HL-60 (cell line): ENCODE measurements around the gene ABCG8.

Experiments used
- DNase-seq, 2 experiments: peaks; one replicate each; pipeline ENCODE4 v3.0.0-alpha.2; 2010 to 2020; ENCODE audit warnings: low read depth in 1 of 2, low spot score in 1 of 2
- H3K27ac ChIP-seq: fragments of 250-450 bp; sonication (Bioruptor Pico); replicated peaks from 2 replicates; pipeline ENCODE4 v1.5.1; 2020; ENCODE audit warnings: mild to moderate bottlenecking, moderate library complexity
- H3K27me3 ChIP-seq: fragments of 250-450 bp; sonication (Bioruptor Pico); 2 replicates; pipeline ENCODE4 v1.5.1; 2021; ENCODE audit warnings: mild to moderate bottlenecking, moderate library complexity; ENCODE audit not compliant: insufficient read depth, poor library complexity, severe bottlenecking
- H3K4me3 ChIP-seq: replicated peaks from 2 replicates; pipeline ENCODE4 v1.5.1; 2011; ENCODE audit warnings: mild to moderate bottlenecking, control low read depth, low read length; ENCODE audit not compliant: insufficient read depth
- CTCF ChIP-seq: IDR thresholded peaks from one replicate; pipeline ENCODE4 v1.5.1; 2011; ENCODE audit warnings: low read length, control low read depth, inconsistent platforms; ENCODE audit not compliant: insufficient read depth
- GABPA ChIP-seq: IDR thresholded peaks from 2 replicates; pipeline ENCODE4 v1.6.1; 2012; ENCODE audit warnings: low read depth
- POLR2AphosphoS5 ChIP-seq: IDR thresholded peaks from 2 replicates; pipeline ENCODE4 v1.6.1; 2012; ENCODE audit warnings: low read depth
- SPI1 ChIP-seq: IDR thresholded peaks from 2 replicates; pipeline ENCODE4 v1.6.1; 2012; ENCODE audit warnings: low read depth, mild to moderate bottlenecking, borderline replicate concordance
- TF ChIP-seq, protein P1 (sequence below): IDR thresholded peaks from 2 replicates; pipeline ENCODE4 v1.6.1; 2012; ENCODE audit warnings: low read depth; ENCODE audit not compliant: insufficient replicate concordance

ABCG8 gene

GRCh38 chr2:43842866-43843226 is 4.1 kb downstream of the ABCG8 start:
- TF ChIP-seq, protein P1, sequence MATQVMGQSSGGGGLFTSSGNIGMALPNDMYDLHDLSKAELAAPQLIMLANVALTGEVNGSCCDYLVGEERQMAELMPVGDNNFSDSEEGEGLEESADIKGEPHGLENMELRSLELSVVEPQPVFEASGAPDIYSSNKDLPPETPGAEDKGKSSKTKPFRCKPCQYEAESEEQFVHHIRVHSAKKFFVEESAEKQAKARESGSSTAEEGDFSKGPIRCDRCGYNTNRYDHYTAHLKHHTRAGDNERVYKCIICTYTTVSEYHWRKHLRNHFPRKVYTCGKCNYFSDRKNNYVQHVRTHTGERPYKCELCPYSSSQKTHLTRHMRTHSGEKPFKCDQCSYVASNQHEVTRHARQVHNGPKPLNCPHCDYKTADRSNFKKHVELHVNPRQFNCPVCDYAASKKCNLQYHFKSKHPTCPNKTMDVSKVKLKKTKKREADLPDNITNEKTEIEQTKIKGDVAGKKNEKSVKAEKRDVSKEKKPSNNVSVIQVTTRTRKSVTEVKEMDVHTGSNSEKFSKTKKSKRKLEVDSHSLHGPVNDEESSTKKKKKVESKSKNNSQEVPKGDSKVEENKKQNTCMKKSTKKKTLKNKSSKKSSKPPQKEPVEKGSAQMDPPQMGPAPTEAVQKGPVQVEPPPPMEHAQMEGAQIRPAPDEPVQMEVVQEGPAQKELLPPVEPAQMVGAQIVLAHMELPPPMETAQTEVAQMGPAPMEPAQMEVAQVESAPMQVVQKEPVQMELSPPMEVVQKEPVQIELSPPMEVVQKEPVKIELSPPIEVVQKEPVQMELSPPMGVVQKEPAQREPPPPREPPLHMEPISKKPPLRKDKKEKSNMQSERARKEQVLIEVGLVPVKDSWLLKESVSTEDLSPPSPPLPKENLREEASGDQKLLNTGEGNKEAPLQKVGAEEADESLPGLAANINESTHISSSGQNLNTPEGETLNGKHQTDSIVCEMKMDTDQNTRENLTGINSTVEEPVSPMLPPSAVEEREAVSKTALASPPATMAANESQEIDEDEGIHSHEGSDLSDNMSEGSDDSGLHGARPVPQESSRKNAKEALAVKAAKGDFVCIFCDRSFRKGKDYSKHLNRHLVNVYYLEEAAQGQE = no peak
- no peak for TF ChIP-seq CTCF
- no peak for TF ChIP-seq POLR2AphosphoS5
- TF ChIP-seq SPI1 = no peak
- no peak for TF ChIP-seq GABPA
- no peak overlapping the region for H3K27ac ChIP-seq
- no peak overlapping the region for H3K4me3 ChIP-seq
- no peaks in the 10 kb centered on the region for H3K27me3 ChIP-seq
- no peak for DNase-seq

GRCh38 chr2:43845181-43845580 is 6.4 kb downstream of the ABCG8 start:
- H3K27ac ChIP-seq = no peak overlapping the region
- no peak for TF ChIP-seq POLR2AphosphoS5
- TF ChIP-seq SPI1 = no peak
- TF ChIP-seq, protein P1 = no peak
- no peak for TF ChIP-seq CTCF
- TF ChIP-seq GABPA = no peak
- H3K4me3 ChIP-seq = no peak overlapping the region
- H3K27me3 ChIP-seq = no peaks in the 10 kb centered on the region
- no peak for DNase-seq

DNA sequence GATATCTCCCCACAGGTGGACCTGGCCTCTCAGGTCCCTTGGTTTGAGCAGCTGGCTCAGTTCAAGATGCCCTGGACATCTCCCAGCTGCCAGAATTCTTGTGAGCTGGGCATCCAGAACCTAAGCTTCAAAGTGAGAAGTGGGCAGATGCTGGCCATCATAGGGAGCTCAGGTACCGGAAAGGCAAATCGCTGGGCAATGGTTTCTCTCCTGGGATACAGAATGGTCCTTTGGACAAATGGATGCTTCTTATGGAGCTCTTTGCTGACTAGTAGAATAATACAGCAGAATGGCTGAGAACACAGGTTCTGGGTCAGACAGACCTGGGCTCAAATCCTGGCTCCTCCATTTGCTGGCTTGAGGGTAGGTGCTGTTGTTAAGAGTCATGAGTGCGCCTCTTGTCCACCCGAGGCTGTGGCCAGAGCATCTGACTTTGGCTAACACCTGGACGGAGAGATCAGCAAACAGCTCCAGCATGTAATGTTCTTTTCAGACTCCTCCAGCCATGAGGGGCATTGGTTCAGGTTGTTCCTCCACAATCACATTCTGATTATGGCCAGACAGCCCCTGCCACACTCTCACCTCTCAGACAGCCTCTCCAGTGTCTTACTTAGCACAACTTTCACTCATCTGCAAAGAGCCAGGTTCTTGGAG is 7.5 kb downstream of the ABCG8 start:
- H3K4me3 ChIP-seq = no peak overlapping the region
- DNase-seq = no peak
- TF ChIP-seq, protein P1 = no peak
- TF ChIP-seq GABPA (no peak), POLR2AphosphoS5 (no peak), CTCF (no peak), SPI1 (no peak)
- H3K27me3 ChIP-seq = no peaks in the 10 kb centered on the region
- H3K27ac ChIP-seq = no peak overlapping the region
